ENCODE measurements around the gene ANKRD13B.
"Not testable (repeated sequence)": the region's sequence is repeated elsewhere in the genome, so short reads cannot be mapped to it uniquely, and the experiment has no call there.

Gene ANKRD13B

GRCh38 chr17:29592850-29593551 is at the start of gene ANKRD13B:
Gene ANKRD13B, plus strand, starts transcription at chr17:29593132. Its CDS starts 490 bp downstream, at chr17:29593622.
- DNase-seq (ENCODE audit: low spot score) = peak; percentile 87

GRCh38 chr17:29544066-29544465 is 48.9 kb upstream of the ANKRD13B start:
- DNase-seq (ENCODE audit: low spot score) = no peak

GRCh38 chr17:29546085-29546484 is 46.8 kb upstream of the ANKRD13B start:
- DNase-seq (ENCODE audit: low spot score) = no peak

GRCh38 chr17:29546830-29547229 is 46.1 kb upstream of the ANKRD13B start:
- no peak for DNase-seq (ENCODE audit: low spot score)

- DNase-seq (ENCODE audit: low spot score) = no peak
These were observed 43.6 kb upstream of the ANKRD13B start for GRCh38 chr17:29549177-29549923.

GRCh38 chr17:29555840-29556239 is 37.1 kb upstream of the ANKRD13B start:
- no peak for DNase-seq (ENCODE audit: low spot score)

- DNase-seq (ENCODE audit: low spot score) = no peak
These were observed 35.7 kb upstream of the ANKRD13B start for GRCh38 chr17:29557085-29557738.

GRCh38 chr17:29557739-29558116 is 35.2 kb upstream of the ANKRD13B start:
- no peak for DNase-seq (ENCODE audit: low spot score)

- DNase-seq (ENCODE audit: low spot score) = not testable (repeated sequence)
These were observed 34.8 kb upstream of the ANKRD13B start for GRCh38 chr17:29558139-29558538.

- no peak for DNase-seq (ENCODE audit: low spot score)
These were observed 33.3 kb upstream of the ANKRD13B start for GRCh38 chr17:29559640-29560039.

GRCh38 chr17:29560316-29560715 is 32.6 kb upstream of the ANKRD13B start:
- DNase-seq (ENCODE audit: low spot score) = peak; percentile 92

- DNase-seq (ENCODE audit: low spot score) = peak; percentile 29
These were observed 31.1 kb upstream of the ANKRD13B start for GRCh38 chr17:29561554-29562517.

- peak; percentile 18 for DNase-seq (ENCODE audit: low spot score)
These were observed 30.3 kb upstream of the ANKRD13B start for GRCh38 chr17:29562615-29563014.

- DNase-seq (ENCODE audit: low spot score) = peak; percentile 18
These were observed 29.1 kb upstream of the ANKRD13B start for GRCh38 chr17:29563816-29564215.

- DNase-seq (ENCODE audit: low spot score) = peak; percentile 56
These were observed 27.1 kb upstream of the ANKRD13B start for GRCh38 chr17:29565643-29566472.

GRCh38 chr17:29566473-29567303 is 26.2 kb upstream of the ANKRD13B start, which contains the start of gene ABHD15:
Gene ABHD15, minus strand, starts transcription at chr17:29567037. Its CDS starts 71 bp downstream, at chr17:29566966.
- DNase-seq (ENCODE audit: low spot score) = peak; percentile 91

- no peak for DNase-seq (ENCODE audit: low spot score)
These were observed 25.7 kb upstream of the ANKRD13B start for GRCh38 chr17:29567304-29567553.

GRCh38 chr17:29567554-29568330 is 25.2 kb upstream of the ANKRD13B start:
- peak; percentile 83 for DNase-seq (ENCODE audit: low spot score)
